Left lobe of liver (tissue), 2 donors: ENCODE measurements around the gene IKBIP. TPM values are rescaled to one million over a fixed set of nuclear protein-coding genes. Genes with fewer than 3 reads are reported as not detected.
"Not testable (repeated sequence)": the region's sequence is repeated elsewhere in the genome, so short reads cannot be mapped to it uniquely, and the experiment has no call there.

Experiments
- ATAC-seq: fragments of 200-7000 bp; cut with Tn5 transposase; one replicate; pipeline ENCODE4 v1.9.1; 2020; ENCODE audit warnings: mild to moderate bottlenecking, moderate library complexity
- DNase-seq: peaks from one replicate; pipeline ENCODE4 v3.0.0-alpha.2; 2020; ENCODE audit warnings: low spot score
- total RNA-seq: library from RNA; stranded (reverse); gene quantifications from one replicate; pipeline ENCODE4 v1.2.1, GENCODE V29; 2021
- donor health status: DM: no; HTN: no; CAD: no; lungs with moderate emphysema.
- donor health status: DM: no; HTN: yes; CAD: no.

The IKBIP gene
- total RNA-seq, 1 donor from 2014 or later: 2.6 TPM

DNA sequence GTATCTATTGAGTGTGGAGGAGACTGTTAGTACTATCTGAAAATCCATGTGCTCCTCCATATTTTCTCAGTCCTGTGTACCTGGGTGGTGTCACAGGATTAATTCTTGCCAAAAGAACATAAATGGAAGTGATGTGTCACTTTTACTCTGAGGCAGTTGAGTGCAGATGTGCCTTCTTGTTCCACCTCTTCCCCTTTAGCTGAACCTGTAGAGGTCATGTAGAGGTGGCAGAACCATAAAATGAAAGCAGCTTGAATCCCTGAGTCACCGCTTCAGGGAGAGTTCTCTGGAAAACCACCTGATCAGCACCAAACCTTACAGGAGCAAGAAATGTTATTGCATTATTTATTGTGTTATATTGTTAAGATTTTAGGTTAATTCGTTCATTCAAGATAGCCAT, 65.8 kb downstream of the IKBIP start:
- ATAC-seq: no peak
- no peak for DNase-seq

DNA sequence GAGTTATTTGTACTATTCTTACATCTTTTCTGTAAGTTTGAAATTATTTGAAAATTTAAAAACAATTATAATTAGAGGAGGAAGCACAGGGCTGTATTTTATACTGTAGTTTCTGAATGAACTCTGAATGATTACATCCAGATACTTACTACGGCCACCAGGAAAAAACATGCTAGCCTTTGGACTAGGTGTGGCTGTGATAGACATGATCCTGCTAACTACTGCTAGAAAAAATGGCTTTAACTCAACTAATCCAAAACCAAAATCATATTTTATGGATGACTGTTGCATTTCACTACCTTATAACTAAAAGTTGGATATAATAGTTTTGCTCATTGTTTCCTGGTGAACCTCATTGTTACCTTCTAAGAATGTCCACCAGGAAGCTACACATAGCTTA, 66.2 kb downstream of the IKBIP start:
- ATAC-seq: no peak

DNA sequence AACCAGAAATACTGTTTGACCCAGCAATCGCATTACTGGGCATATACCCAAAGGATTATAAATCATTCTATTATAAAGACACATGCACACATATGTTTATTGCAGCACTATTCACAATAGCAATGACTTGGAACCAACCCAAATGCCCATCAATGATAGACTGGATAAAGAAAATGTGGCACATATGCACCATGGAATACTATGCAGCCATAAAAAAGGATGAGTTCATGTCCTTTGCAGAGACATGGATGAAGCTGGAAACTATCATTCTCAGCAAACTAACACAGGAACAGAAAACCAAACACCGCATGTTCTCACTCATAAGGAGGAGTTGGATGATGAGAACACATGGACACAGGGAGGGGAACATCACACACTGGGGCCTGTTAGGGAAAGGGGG, 67.8 kb downstream of the IKBIP start:
- DNase-seq, ATAC-seq: not testable (repeated sequence)

More for the DNA sequence above, 66.2 kb downstream of the IKBIP start:
- no peak for DNase-seq

DNA sequence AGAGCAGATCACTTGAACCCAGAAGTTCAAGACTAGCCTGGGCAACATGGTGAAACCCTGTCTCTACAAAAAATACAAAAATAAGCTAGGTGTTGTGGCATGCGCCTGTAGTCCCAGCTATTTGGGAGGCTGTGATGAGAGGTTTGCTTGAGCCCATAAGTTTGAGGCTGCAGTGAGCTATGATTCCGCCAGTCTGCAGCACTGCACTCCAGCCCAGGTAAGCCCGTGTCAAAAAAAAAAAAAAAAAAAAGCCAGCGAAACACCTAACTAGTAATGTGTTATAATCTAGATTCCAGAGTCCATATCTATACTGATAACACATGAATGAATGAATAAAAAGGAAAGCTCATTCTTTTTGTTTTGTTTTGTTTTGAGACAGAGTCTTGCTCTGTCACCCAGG, 69.6 kb downstream of the IKBIP start:
- no peak for DNase-seq
- ATAC-seq: no peak

Other genes starting within 250 kb of the IKBIP start
- gene TMPO, start 129.2 kb downstream of the IKBIP start, total RNA-seq: 29.7 TPM
- 286 TPM for gene SLC25A3, start 51.1 kb downstream of the IKBIP start, total RNA-seq
- gene APAF1, start 502 bp upstream of the IKBIP start, total RNA-seq: 5.3 TPM